ENCODE data around the gene VPS37B.

DNA sequence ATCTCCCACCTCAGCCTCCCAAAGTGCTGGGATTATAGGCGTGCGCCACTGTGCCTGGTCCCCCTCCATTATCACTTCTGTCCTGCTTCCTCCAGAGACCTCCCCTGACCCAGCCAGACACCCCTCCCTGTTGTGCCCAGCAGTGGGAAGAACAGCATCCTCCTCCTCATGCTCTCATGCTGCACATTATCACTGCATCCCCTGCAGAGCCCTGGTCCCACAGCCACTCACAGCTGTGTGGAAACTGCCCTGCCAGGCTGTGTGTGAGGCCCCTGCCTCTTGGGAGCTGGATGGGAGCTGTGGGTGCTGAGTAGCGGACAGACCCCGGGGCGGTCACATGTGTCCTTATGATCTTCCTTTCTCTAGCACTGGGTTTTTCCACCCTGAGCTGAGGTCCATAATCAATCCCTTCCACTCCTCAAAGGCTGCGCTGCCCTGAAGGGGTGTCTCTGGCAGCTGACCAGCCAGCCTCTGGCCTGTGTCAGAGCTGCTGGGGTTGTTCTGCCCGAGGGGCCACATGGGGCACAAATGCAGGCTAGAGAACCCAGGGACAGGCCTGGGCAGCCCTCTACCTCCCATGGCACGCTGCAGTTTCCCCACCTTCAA lies 51.5 kb downstream of the VPS37B start:
- TF ChIP-seq, protein P1, sequence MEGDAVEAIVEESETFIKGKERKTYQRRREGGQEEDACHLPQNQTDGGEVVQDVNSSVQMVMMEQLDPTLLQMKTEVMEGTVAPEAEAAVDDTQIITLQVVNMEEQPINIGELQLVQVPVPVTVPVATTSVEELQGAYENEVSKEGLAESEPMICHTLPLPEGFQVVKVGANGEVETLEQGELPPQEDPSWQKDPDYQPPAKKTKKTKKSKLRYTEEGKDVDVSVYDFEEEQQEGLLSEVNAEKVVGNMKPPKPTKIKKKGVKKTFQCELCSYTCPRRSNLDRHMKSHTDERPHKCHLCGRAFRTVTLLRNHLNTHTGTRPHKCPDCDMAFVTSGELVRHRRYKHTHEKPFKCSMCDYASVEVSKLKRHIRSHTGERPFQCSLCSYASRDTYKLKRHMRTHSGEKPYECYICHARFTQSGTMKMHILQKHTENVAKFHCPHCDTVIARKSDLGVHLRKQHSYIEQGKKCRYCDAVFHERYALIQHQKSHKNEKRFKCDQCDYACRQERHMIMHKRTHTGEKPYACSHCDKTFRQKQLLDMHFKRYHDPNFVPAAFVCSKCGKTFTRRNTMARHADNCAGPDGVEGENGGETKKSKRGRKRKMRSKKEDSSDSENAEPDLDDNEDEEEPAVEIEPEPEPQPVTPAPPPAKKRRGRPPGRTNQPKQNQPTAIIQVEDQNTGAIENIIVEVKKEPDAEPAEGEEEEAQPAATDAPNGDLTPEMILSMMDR (IDR thresholded peaks at IDR 0.05; ENCODE audit: poor library complexity) = no peak
- no peak for TF ChIP-seq EZH2 (IDR thresholded peaks at IDR 0.05; ENCODE audit: borderline replicate concordance)

All from hepatocyte (in vitro differentiated cells).